ENCODE results near the gene PRKN.
A peak's percentile ranks its signal among the peaks of the same experiment; 100 is the strongest.

PRKN gene

GRCh38 chr6:162165479-162165878, 562.1 kb downstream of the PRKN start:
- no peak for DNase-seq

GRCh38 chr6:162157167-162157870, 570.2 kb downstream of the PRKN start:
- DNase-seq = no peak

GRCh38 chr6:162156146-162156545, 571.4 kb downstream of the PRKN start:
- no peak for DNase-seq

GRCh38 chr6:162154930-162155329, 572.6 kb downstream of the PRKN start:
- no peak for DNase-seq

- DNase-seq = no peak
These were observed 573.6 kb downstream of the PRKN start for GRCh38 chr6:162154001-162154400.

- DNase-seq = no peak
These were observed 574.4 kb downstream of the PRKN start for GRCh38 chr6:162153120-162153519.

- DNase-seq = no peak
These were observed 576.4 kb downstream of the PRKN start for GRCh38 chr6:162151021-162151665.

- no peak for DNase-seq
These were observed 577.3 kb downstream of the PRKN start for GRCh38 chr6:162150295-162150694.

- DNase-seq = no peak
These were observed 577.8 kb downstream of the PRKN start for GRCh38 chr6:162149786-162150185.

- DNase-seq = no peak
These were observed 579.8 kb downstream of the PRKN start for GRCh38 chr6:162147805-162148204.

- no peak for DNase-seq
These were observed 580.3 kb downstream of the PRKN start for GRCh38 chr6:162147281-162147680.

GRCh38 chr6:162140251-162140852, 587.2 kb downstream of the PRKN start:
- no peak for DNase-seq

GRCh38 chr6:162125659-162126058, 601.9 kb downstream of the PRKN start:
- no peak for DNase-seq

GRCh38 chr6:162124710-162125435, 602.7 kb downstream of the PRKN start:
- DNase-seq = no peak

- DNase-seq = peak; percentile 2 to 3
These were observed 603.8 kb downstream of the PRKN start for GRCh38 chr6:162123797-162124196.

- DNase-seq = no peak
These were observed 608.2 kb downstream of the PRKN start for GRCh38 chr6:162119341-162119740.

GRCh38 chr6:162118706-162119105, 608.9 kb downstream of the PRKN start:
- no peak for DNase-seq

GRCh38 chr6:162116902-162117525, 610.6 kb downstream of the PRKN start:
- no peak for DNase-seq

- no peak for DNase-seq
These were observed 618.0 kb downstream of the PRKN start for GRCh38 chr6:162109480-162110050.

- DNase-seq = no peak
These were observed 619.5 kb downstream of the PRKN start for GRCh38 chr6:162108041-162108440.

GRCh38 chr6:162100096-162100495, 627.5 kb downstream of the PRKN start:
- DNase-seq = no peak

- no peak for DNase-seq
These were observed 627.9 kb downstream of the PRKN start for GRCh38 chr6:162099685-162100084.

All from NCI-H2081 (cell line).